ENCODE results near the gene TBC1D1.

TBC1D1 gene

DNA sequence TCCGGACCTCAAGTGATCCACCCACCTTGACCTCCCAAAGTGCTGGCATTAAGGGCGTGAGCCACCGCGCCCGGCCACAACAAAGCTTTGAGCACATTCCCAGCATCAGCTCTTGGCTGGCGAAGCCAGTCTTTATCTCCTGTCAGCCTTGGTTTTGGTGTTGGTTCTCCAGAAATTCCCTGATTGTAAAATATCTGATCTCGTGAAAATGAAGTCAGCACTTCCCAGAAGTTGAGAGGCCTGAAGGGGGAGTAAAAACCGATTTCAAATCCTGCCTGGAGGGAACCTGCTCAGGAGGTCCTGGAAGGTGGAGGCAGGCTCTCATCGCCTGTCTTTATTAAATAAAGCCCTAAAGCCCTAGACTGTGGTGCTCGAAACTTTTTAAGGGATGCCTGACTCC is 102.9 kb downstream of the TBC1D1 start:
- no peak for DNase-seq

DNA sequence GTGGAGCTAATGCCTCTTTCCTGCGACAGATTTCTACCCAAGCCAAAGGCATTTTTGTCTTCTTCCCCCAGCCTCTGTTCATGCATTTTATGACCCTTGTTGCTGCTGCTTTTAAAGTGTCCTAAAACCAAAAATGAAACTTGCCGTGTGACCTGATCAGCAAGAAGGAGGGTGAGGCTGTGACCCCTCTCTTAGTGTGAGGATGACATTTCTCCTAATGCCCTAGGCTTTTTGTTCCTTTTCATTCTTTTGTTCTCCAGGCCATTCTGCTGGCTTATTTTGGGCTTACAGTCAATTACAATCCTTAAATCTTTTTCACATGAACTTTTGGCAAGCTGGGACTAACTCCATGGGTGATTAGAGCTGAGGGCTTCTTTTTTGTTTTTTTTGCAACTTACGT is 103.7 kb downstream of the TBC1D1 start:
- DNase-seq: no peak

DNA sequence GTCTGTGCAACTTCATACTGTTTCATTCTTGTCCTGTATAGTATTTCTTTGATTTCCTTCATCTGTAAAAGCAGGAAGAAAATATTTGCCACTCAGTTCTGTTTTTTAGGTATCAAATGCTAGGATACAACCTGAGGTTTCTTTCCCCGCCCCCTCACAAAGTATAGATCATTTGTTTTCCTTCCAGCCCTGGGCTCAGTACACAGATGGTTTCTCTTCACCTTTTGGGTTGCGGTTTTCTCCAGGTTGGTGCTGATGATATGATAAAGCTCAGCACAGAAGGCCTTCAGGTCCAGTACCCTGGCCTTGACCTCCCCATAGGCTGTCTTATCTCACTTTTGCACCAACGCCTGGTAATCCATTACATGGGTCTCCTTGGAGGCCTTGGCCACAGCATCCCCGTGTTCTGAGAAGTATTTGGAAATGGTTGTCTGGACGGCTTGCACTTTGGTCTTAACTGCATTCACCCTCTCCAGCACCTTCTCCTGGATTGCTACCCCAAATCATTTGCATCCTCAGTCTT is 104.5 kb downstream of the TBC1D1 start:
- DNase-seq: no peak

DNA sequence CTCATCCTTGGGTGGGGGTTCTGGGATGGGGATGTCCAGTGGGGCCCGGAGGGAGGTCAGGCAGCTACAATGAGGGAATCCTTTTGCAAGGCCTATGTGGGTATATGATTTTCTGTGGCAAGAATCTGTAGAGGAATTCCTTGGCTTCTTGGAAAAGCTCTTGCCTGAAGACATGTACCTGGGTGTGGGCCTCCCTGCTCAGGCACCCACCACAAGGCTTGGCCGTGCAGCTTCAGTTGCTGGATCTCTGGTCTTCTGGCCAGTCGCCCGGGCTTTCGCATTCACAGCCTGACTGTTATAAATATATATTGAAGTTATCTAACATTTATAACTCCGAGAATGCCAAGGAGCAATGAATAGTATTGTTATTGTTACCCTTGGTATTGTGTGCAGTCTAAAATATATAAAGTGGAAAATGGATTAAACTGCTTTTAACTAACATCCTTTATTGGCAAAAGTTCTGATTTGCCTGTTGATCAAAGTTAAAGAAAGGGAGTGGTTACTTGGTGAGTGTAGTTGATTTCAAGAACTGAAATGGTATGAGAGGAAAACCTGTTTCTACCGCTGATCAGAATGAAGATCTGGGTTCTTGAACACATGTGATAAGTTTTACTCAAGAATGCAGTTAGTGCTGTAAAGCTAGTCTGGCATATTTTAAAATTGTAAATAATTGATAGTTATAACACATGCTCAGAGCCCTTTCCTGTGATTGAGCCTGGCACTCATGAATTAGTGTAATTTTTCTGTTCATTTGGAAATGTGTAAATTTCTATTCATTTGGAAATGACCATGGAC is 105.3 kb downstream of the TBC1D1 start:
- DNase-seq: no peak

DNA sequence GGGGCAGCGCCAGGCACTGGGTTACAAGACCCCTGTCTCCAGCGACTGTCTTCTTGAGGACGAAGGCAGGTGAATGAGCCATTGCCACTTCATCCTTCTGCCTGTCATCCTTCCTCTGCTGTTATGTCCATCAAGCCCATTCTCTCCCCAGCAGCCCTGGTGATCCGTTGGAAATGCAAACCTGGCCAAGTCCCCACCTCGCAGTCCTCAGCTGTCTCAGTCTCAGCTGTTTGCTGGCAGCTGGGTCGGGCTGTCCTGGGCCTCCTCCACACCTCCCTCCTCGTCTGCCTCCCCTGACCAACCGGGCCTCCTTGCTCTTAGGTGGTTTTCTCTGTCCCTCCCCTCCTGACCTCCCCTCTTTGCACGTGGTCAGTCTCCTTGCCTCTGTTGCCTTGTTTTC is 107.3 kb downstream of the TBC1D1 start:
- no peak for DNase-seq

DNA sequence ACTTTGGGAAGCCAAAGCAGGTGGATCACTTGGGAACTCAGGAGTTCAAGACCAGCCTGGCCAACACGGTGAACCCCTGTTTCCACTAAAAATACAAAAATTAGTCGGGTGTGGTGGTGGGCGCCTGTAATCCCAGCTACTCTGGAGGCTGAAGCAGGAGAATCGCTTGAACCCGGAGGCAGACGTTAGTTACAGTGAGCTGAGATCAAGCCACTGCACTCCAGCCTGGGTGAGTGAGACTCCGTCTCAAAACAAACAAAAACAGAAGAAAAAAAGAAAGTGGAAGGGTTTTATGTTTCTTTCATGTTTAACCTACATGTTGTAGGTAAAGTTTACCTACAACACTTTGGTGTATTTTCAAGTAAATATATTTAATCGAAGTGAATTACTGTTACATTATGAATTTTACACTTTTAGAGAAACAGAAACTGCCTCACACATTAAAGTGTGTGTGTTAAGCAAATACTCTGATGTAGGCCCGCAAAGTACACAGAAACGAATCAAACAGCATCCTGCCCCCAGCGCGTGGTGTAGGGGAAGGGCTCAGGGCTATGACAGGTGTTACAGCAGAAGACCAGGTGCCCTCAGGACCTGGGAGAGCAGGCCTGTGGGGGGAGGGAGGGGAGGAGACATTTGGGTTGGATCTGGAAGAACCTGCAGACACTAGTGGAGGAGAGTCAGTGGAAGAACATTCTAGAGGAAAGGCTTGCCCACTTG is 108.3 kb downstream of the TBC1D1 start:
- no peak for DNase-seq

DNA sequence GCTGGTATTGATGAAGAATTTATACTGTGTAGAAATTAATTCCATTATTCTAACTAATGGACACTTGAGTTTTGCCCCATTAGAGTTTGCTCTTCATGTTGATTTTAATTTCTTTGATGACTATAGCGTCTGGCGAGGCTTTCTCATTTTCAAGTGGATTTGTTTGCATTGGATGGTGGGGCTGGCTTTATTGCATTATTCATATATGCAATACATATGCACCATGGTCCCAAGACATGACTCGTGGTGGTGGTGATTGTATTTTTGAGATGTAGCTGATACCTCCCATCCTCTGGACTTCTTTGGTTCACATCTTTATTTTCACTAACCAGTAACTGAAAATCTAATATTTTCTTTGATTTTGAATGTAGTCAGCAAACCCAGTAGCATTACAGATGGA is 109.1 kb downstream of the TBC1D1 start:
- DNase-seq: no peak

DNA sequence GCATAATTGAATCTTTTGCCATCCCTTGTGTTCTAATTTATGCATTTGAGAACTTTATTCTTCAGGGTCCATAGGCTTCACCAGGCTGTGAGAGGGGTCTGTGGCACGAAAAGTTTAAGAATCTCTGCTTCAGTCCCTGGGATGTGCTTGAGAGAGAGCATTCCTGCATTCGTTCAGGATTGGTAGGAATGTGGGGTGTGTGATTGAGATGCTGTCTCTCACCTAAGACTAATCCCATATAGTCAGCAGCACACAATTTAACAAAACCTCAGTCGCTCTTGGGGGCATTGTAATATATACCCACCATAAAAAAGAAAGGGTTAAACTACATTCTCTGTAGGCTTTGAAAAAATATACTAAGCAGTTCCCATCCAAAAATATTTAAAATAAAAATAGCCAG is 111.0 kb downstream of the TBC1D1 start:
- no peak for DNase-seq

DNA sequence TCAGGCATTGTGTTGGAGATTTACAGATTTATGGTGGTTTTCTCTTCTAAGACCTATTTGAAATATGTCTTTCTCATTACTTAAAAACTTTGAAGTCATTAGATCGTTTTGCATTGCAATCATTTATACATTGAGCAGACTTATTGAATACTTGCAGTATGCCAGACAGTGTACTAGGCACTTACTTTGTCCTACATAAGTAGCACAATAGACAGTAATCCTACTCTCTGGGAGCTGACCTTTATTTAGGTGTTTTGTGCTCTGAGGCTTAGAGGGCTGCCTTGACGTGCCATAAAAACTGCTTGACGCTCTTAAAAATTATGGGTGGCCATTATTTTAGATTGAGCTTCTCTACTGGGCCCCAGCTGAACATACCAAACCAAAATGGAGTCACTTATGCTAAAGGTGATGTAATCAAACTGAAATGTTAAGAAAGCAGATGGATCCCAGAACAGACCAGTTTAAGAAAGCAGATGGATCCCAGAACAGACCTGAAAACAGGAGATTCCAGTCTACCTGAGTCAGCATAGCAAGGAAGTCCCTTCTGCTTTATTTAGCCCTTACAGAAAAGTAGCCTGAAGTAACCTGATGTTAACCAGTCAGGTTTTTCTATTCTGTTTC is 111.7 kb downstream of the TBC1D1 start:
- DNase-seq: no peak

DNA sequence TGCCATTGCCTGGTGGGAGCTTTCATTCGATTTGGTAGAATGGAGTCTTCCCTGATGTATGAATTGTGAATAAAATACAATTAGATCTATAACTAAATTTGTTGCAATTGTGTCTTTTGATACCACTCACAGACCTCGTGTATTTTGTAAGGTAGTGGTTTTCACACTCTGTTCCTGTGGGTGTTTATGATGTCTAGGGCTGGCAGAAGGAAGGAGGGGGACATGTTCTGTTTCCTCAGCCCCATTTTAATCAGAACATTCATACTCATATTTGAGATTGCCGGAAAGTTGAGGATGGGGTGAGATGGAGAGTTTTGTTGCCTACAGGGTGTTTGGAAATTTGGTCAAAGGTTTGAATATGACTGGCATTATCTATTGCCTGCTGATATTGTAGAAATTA is 112.2 kb downstream of the TBC1D1 start:
- no peak for DNase-seq

DNA sequence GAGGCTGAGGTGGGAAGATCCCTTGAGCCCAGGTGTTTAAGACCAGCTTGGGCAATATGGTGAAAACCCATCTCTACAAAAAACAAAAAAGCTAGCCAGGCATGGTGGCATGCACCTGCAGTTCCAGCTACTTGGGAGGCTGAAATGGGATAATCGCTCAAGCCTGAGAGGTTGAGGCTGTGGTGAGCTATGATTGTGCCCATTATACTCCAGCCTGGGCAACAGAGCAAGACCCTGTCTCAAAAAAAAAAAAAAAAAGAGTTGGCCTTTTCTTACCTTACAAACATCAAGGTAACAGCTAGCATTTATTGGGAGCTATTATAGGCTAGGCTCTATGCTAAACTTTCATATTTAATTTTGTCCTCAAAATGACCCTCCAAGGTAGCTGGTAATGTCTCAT is 112.7 kb downstream of the TBC1D1 start:
- no peak for DNase-seq

DNA sequence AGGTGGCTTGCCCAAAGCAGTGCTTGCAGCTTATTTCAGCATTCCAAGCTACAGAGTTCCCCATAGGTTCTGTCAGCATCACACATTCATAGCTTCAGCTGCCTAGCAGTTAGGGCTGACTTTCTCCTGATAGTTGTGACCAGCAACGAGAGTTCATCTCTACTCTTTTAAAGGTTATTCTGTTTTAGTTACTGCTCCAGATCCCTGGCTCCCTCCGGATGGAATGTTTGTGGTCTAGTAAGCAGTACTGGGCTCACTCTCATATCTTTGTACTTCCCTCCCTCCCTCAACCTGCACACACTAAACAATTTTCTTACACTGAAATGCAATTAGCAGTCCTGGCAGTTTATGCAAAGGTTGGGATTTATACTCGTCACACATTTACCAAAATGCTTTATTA is 113.2 kb downstream of the TBC1D1 start:
- no peak for DNase-seq

DNA sequence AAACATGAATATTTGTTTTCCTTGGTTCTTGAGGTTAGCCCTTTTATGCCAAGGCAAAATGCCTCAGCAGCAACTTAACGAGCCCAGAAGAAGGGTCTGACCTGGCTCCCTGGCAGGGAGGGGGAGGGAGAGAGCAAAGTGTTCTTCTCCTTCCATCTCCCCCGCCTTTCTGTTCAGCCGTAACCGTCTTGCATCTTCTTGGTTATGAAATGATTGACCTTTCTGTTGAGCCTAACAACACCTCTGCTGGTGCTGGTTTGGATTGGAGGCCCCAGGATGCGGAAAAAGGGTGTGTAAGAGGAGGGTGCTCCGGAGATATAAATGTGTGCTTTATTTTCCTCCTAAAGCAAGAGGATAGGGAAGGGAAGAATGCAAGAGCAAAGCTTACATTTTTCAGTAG is 114.0 kb downstream of the TBC1D1 start:
- DNase-seq: no peak

DNA sequence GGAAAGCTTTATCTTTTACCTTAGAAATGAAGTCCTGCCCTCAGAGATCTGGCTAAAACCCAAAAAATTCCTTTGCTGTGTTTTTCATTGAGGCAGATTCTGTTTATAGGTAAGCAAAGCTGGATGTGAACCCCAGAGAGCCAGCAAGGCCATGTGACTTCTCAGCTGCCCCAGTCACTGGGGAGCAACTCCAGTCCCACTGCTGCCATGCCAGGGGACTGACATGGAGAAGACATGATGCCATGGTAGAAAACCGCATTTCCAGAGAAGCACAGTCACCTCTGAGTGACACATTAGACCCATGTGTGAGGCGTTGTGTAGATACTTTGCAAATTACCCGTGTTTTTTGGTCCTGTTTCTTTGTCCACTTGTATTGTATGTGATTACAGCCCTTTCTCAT is 114.8 kb downstream of the TBC1D1 start:
- DNase-seq: no peak

DNA sequence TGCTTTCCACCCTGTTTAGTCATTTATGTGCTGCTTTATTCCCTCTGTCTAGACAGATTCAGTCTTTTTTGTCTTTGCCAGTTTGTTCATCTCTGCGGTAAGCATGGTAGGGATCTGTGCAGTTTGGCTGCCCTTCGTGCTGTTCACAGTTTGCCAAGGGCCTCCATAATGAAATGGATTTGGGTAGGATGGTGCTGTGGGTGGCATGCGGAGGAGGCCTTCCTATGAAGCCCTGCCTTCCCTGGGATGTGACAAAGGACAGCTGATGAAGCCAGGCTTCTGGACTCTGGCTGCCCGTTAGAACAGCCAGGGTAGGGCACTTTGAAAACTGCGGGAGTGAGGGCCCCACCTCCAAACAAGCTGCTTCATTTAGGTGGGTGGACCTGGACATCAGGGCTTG is 116.8 kb downstream of the TBC1D1 start:
- no peak for DNase-seq

DNA sequence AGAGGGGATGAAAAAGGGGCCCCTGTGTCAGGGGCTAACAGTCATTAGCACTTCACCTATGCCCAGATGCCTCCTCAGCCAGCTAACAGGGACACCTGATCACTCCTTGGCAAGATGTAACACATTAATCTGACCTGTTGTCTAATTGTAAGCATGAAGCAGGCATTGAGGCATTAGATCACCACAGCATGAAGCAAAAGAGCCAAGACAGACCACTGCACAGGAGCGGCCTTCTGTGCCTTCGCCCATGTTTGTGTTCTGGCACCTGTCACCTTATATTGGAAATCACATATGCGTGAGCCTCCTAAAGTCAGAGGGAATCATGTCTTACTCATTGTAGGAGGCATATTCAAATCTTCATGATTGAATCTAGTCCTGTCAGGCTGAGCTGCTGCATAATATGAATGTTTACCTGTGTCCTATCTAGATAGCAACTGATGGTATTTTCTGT is 117.7 kb downstream of the TBC1D1 start:
- DNase-seq: no peak

DNA sequence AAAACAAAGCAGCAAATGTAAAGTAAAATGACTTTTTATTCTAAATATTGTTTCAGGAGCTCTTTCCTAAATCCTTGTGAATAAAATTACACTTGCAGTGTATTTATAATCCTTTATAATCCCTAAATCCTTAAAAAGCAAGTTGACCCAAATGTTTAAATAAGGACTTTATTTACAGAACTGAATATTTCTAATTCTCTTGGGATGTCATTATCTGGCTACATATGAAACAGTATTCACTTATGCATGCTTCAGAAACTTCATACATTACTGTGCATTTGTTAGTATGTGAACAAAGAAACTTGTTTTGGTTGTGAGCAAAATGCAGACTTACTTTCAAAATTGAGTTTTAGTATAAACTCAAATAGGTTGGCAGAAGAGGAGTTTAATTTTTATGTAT is 118.5 kb downstream of the TBC1D1 start:
- DNase-seq: no peak

DNA sequence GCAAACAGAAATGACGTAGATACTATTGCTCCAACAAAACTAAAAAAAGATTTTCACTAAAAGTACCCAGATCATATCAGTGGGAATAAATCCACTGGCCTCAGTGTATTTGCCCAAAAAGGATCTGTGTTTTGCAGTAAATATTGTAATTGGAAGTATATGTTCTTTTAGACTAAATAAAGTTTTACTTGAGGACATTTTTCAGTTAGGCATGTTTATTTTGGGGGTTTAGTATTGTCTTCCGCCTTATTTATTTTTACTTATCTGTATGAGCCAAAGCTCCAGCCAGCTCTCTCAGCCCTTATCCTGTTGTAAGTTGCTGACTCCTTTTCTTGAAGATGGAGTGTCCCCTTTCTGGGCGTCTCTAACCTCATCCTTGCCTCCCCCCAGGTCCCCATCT is 119.1 kb downstream of the TBC1D1 start:
- DNase-seq: no peak

DNA sequence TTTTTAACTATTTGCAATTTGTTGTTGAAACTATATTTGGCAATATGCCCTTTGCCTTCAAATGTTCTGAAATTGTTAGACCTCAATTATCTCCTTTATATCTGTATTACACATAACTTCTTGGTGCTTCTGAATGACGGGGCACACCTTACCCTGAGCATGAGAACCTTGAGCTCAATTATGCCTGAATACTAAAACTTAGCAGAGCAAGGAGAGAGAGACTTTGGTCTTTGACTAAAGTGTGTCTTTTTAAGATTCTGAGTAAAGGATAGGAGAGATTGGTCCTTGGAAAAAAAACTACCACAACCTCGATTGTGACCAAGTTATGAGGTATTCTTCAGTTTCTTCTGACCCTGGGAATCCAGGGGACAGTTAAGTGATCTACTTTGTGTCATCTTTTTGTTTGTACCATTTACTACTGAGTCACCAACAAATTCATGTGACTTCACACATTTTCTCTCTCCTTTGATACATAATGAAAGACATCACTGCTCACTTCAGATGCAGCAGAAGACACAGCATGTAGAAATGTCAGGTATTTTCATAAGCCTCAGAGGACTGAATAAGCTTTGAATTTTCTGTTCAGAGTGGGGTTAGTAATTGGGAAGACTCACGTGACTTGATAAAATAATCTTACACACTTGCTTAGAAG is 120.8 kb downstream of the TBC1D1 start:
- DNase-seq: no peak

DNA sequence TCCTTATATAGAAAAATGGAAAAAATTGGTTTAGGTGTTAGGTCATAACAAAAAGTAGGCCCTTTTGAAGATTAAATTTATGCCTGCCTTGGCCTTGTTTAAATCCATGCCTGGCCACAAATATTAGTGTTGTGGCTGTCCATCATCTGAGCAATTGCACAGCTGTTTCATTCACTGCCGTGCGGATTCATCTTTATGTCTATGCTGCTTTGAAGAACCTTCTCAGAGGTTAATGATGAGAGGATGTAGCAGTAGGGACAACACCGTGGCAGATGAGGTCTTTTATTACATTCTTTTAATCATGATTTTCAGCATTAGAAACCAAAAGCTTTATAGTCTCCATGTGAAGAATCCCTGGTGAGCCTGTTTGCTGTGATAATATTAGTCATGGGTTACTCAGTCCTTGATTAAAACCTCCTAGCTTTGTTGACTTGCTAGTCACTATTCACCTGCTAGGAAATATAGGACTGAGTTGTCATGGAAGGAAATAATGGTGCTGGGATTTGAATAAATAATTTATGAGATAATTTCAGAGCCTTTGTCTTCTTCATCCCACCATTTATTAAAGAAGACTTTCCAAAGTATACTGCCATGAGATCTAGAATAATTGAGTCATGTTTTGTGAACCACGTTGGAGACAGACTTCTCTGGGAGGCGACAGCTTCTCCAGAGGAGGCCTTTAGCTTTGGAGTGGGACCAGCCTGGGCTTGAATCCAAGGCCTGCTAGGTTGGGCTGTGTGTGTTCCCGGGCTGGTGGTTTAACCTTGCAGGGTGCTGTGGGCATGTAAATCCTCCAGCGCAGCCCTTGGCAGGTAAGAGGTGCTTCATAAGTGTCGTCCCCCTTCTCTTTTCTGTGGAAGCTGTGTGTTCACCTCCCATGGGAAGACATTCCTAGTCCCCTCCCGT is 122.8 kb downstream of the TBC1D1 start:
- DNase-seq: no peak

DNA sequence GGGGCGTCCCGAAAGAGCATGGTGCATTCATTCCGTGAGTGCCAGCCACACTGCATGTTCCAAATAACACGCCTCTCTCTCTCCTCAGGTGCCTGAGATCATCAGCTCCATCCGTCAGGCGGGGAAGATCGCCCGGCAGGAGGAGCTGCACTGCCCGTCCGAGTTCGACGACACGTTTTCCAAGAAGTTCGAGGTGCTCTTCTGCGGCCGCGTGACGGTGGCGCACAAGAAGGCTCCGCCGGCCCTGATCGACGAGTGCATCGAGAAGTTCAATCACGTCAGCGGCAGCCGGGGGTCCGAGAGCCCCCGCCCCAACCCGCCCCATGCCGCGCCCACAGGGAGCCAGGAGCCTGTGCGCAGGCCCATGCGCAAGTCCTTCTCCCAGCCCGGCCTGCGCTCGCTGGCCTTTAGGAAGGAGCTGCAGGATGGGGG is 123.6 kb downstream of the TBC1D1 start:
- DNase-seq: no peak

DNA sequence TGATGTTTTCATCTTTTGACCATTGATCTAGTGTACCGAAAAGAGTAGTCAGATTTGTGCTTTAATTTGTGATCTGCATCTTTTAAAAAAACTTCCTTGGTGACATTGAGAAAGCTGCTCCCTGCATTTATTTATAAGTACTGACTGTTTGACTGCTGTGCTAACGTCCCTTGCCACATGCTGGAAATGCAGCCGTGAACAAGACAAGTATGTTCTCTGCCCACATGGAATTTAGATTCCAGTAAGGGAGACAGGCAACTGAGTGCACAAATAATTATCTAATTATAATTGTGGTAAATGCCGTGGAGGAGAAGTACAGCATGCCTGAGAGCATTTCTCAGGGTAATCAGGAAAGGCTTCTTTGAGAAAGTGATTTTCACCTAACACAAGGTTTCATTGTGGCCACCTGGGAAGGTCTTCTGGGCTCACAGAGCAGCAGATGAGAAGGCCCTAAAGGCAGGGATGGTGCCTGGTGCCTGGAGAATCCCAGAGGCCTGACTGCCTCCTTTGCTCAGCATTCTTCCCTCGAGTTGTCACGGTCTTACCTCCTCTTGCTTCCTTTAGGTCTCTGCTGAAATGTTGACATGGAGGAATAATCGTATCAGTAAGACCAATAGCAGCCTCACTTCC is 125.1 kb downstream of the TBC1D1 start:
- DNase-seq: no peak

All from T-helper 9 cell (primary cell).